Activated CD4-positive, alpha-beta T cell treated with anti-CD3 and anti-CD28 coated beads, Interleukin-2, amount 50 U/mL, for 1 hour (primary cell): Measurements from ENCODE around the gene TPPP3.
A peak's percentile ranks its signal among the peaks of the same experiment; 100 is the strongest.
"Not testable (repeated sequence)": the region's sequence is repeated elsewhere in the genome, so short reads cannot be mapped to it uniquely, and the experiment has no call there.

Experiments used
- DNase-seq: peaks from one replicate; pipeline ENCODE4 v3.0.0-alpha.2; 2020

TPPP3 gene

GRCh38 chr16:67425580-67425979 lies 32.3 kb upstream of the TPPP3 start:
- no peak for DNase-seq

DNA sequence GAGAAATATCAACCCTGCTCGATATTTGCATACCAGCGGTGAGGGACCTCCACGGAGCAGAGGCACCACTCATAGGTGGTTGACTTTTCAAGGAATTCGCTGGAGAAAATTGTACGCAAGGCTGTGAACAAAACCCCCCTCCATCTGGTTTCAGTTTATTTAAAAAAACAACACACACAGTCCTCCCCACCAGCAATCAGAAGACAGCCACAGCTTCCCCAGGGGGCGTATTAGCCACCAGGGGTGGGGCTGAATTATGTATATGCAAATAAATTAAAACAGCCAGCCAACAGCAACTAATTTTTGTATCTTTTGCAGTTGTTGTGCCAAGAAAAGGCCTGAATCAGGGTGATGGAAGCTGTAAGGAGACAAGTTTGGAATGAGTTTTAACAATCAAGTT lies 31.8 kb upstream of the TPPP3 start:
- no peak for DNase-seq

DNA sequence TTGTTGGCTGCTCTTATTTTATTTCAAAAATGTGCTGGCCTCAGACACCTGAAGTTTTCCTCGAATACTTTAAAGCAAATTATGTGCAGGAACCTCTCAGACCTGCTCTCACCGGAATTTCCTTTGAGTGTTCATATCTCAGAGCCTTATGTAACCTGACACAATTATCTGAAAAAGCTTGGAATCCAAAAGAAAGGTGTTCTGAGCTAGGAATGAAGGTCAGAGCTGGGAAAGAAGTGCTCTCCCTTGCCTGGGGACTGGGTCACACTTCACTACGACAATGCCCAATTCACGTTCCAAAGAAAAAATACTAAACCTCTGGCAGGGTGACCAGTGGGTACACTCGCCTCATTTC lies 30.9 kb upstream of the TPPP3 start:
- no peak for DNase-seq

DNA sequence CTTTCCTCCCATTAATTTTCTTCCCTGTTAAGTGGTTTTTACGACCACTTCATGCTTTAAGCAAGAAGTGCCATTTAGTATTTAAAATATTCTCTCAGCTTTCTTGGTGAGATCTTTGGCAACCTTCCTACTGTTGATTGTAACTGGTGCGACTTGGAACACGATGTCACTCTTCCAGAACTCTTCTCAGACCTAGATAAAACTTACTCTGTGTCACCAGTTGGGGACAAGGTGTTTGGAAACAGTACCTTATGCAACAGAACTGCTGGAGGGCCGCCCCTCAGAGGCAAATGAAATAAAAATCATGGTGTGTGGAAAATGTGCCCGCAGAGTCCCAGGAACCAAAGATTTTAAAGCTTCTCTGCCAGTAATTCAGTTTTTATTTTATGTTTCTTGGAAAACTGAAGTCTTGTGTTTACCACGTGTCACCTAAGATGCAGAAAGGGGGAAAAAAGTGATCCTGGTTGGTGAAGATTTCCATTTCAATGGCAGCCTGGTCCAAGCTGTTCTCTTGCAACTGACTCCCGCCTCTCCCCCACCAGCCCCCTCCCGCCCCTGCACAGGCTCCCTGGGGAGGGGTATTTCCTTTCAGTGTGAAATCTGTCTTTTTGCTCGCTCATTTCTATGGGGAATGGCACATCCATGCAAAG lies 30.4 kb upstream of the TPPP3 start:
- DNase-seq: no peak

- DNase-seq: no peak
Measured at GRCh38 chr16:67423015-67423414, 29.7 kb upstream of the TPPP3 start.

- no peak for DNase-seq
Measured at GRCh38 chr16:67421030-67421429, 27.7 kb upstream of the TPPP3 start.

DNA sequence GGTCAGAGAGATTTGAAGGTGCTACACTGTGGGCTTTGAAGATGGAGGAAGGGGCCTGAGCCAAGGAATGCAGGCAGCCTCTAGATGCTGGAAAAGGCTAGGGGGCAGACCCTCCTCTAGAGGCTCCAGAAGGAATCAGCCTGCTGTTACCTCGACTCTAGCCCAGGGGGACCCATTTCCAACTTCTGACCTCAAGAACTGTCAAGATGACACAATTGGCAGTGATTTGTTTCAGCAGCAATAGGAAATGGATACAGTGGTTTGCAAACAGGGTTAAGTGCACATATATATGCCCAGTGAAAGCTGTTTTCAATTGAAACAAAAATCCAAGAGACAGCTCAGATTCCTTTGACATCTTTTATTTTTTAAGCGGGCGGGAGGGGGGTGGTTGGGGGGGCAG lies 26.6 kb upstream of the TPPP3 start:
- DNase-seq: no peak

GRCh38 chr16:67419502-67419901 lies 26.2 kb upstream of the TPPP3 start:
- DNase-seq: no peak

DNA sequence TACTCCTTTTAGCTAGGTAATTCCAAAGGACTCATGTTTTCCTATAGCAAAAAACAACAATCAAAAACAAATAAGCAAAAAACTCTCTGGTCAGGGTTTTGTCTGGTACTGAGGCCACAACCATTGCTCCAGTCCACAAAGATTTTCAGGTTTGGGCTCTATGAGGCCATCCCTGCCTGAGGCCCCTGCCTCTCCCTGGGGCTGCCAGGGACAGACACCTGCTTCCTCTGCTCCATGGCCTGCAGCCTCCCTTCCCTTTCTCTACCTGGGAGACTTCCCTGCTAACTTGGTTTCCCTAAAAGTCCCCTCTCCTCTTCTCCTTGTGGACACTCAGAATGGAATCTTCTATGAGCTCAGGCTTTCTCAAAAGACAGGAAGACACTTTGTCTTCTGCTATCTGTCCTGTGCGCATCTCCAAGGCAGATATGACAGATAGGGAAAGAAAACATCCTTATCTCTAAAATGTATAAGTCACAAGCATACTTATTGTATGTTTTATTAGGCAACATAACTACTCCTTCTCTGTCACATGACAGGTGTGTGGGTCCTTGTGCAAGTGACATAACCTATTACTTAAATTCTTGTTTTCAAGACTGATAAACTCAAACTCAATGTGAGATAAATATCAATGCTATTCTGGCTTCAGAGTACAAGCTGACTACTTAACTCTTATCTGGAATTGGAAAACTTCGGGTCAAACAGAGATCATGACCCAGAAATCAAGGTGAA lies 24.2 kb upstream of the TPPP3 start:
- DNase-seq: no peak

DNA sequence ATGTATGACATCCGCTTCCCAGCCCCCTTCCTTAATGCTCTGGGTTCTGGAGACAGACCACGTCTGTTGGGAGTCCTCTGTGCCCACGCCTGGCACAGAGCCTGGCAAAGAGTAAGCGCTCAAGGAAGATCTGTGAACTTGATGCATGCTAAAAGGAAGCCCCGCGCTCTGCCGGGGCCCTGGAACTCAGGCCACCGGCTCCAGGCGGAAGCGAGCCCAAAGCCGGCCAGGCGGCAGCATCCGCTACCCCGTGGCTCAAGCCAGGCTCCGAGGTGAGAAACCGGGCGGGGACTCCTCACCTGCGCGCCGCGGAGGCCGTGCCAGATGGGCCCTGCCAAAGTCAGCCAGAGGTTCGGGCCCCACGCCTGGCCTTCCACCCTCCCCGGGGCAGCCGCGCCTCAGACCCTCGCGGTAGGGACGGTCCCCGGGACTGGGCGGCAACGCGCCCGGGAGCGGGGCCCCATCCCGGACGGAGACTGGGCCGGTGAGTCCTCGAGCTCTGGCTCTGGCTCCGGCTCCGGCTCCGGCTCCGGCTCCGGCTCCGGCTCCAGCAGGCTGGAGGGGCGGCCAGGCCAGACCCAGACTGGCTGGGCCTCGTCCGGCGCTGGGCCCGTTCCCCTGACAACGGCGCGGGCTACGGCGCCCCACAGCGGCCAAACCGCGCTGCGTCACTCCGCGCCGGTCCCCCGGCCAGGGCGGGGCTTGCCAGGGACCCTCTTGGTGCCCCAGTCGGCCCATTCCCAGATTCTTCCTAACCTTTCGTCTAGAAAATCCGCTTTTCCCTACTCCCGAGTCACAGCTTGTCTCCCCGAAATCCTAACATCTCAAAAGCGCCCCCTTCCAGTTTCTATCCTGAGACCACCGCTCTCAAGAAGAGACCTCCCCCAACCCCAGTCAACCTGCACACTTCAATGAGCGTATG lies 22.8 kb upstream of the TPPP3 start, which contains the start of gene ZDHHC1:
Gene ZDHHC1, minus strand, starts transcription at position 606 of the 922 bp plus-strand sequence. CDS start 8,702 bp downstream, outside the sequence.
- peak; percentile 39 for DNase-seq

GRCh38 chr16:67415421-67415820 lies 22.1 kb upstream of the TPPP3 start:
- DNase-seq: not testable (repeated sequence)

GRCh38 chr16:67413978-67414911 lies 20.9 kb upstream of the TPPP3 start:
- no peak for DNase-seq

GRCh38 chr16:67412294-67412693 lies 19.0 kb upstream of the TPPP3 start:
- no peak for DNase-seq

GRCh38 chr16:67411339-67411738 lies 18.0 kb upstream of the TPPP3 start:
- DNase-seq: no peak

GRCh38 chr16:67409631-67410030 lies 16.3 kb upstream of the TPPP3 start:
- no peak for DNase-seq

DNA sequence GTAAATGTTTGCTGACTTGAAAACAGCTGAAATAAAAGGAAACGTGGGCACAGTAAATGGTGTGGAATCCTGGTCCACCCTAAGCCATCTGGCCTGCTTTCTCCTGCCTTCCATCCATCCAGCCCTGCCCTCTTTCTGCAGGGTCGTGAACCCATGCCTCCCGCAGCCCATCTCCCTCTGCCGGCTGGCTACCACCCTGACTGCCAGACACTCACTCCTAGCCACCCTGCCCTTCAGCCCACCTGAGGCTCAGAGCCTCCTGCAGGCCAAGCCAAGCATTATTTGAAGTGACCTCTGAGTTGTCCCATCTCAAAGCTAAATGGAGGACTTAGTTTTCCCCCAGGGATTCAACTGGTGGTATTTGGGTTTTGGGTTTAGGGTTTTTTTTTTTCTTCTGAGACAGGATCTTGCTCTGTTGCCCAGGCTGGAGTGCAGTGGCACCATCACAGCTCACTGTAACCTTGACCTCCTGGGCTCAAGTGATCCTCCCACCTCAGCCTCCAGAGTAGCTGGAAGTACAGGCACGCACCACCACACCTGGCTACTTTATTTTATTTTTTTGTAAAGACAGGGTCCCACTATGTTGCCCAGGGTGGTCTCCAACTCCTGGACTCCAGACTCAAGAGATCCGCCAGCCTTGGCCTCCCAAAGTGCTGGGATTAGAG lies 14.6 kb upstream of the TPPP3 start:
- no peak for DNase-seq

DNA sequence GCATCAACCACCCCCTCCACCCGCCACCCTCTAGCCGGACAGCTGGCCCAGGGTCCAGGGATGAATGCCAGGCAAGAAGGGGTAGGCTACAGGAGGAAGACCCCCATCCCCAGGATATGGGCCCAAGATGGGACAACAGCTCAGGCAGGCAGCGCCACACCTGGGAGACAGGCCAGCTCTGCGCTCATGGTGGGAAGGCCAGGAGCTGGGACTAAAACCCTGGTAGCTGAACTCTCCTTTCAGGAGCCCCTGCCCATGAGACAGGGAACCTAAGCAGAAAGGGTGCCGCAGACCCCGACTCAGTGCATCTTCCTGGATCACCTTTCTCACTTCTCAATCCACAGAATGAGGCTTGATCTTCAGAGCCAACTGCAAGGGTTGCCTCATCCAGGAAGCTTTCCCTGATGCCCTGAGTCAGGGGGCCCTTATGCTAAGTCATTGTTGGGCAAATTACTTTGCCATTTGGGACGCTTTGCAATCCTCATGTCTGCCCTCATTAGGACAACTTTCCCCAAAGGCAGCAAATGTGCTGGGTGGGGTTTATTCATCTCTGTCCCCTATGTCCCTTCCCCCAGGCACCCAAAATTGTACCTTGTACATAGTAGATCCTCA lies 14.0 kb upstream of the TPPP3 start:
- no peak for DNase-seq

- DNase-seq: no peak
Measured at GRCh38 chr16:67406111-67406971, 13.0 kb upstream of the TPPP3 start.

DNA sequence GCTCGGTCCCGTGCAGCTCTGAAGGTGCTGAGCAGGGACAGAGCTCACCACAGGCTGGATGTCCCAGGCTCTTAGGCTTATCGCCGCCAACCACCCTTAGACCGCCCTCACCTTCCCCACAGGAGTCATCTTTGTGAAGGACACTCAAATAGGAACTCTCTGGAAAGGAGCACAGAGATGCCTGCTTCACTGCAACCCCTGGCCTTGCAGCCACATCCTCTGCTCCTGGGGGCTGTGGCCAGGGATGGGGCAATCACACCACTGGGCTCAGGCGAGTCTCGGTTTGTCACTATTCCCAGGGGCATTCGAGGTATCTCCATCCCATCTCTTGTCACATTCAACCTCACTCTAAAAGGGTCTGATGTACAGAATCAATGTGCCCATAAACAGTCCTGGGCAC lies 12.0 kb upstream of the TPPP3 start:
- DNase-seq: no peak

- DNase-seq: no peak
Measured at GRCh38 chr16:67404740-67405226, 11.5 kb upstream of the TPPP3 start.
